Prostate gland (tissue), 2 donors: ENCODE measurements around the gene DAZAP1.

Experiments
- CTCF ChIP-seq, 4 experiments: fragments of 200-600 bp in 2 of 4; fragments of 450-650 bp in 2 of 4; sonication (generic) in 2 of 4; IDR thresholded peaks; 1 replicate in 3 of 4; 2 replicates in 1 of 4; pipeline ENCODE4 v1.5.1; 2016 to 2019; ENCODE audit warnings: antibody characterized with exemption in 4 of 4, mild to moderate bottlenecking in 2 of 4, moderate library complexity in 2 of 4
- POLR2A ChIP-seq: fragments of 450-650 bp; IDR thresholded peaks from one replicate; pipeline ENCODE4 v1.6.1; 2016; ENCODE audit warnings: antibody characterized with exemption, mild to moderate bottlenecking
- POLR2AphosphoS5 ChIP-seq: sonication (generic); formaldehyde crosslinking; IDR thresholded peaks from one replicate; pipeline ENCODE4 v1.6.1; 2017; ENCODE audit warnings: antibody characterized with exemption

- TF ChIP-seq CTCF (IDR thresholded peaks at IDR 0.05) (no peak), POLR2AphosphoS5 (no peak), POLR2A (no peak)
These were observed 74.0 kb downstream of the DAZAP1 start for GRCh38 chr19:1481224-1481892.
